Vagina (tissue), 2 donors: Measurements from ENCODE around the gene DDIAS.

ENCODE experiments used
- POLR2A ChIP-seq, 2 donors: fragments of 450-650 bp; IDR thresholded peaks; one replicate each; pipeline ENCODE4 v1.6.1; 2017; ENCODE audit warnings: antibody characterized with exemption in 2 of 2, mild to moderate bottlenecking in 2 of 2, moderate library complexity in 2 of 2
- POLR2AphosphoS5 ChIP-seq, 2 donors: sonication (generic); formaldehyde crosslinking; IDR thresholded peaks; one replicate each; pipeline ENCODE4 v1.9.0; 2017; ENCODE audit warnings: antibody characterized with exemption in 2 of 2, mild to moderate bottlenecking in 2 of 2, low read depth in 1 of 2; ENCODE audit not compliant: insufficient read depth in 1 of 2
- TF ChIP-seq, protein P1 (sequence below), 3 experiments: fragments of 450-650 bp in 2 of 3; fragments of 200-600 bp in 1 of 3; sonication (generic) in 1 of 3; IDR thresholded peaks; one replicate each; pipeline ENCODE4 v1.5.1; 2017 to 2019; ENCODE audit warnings: antibody characterized with exemption in 3 of 3, mild to moderate bottlenecking in 2 of 3, moderate library complexity in 2 of 3

DNA sequence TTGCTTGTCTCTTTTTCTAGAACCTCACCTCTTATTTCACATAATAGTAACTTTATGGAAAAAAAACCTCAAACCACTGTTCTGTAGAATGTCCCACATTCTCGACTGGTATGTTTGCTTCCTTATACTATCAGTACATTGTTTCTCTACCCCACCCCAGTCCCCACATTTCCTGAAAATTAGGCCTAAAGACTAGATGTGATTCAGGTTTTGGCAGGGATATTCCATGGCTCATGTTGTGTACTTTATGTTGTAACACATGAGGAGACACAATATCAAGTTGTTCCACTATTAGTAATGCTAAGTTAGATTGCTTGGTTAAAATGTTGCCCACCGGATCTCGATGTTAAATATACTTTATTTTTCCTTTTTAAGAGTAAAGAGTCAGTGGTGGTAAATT lies 34.7 kb downstream of the DDIAS start:
- TF ChIP-seq, protein P1, sequence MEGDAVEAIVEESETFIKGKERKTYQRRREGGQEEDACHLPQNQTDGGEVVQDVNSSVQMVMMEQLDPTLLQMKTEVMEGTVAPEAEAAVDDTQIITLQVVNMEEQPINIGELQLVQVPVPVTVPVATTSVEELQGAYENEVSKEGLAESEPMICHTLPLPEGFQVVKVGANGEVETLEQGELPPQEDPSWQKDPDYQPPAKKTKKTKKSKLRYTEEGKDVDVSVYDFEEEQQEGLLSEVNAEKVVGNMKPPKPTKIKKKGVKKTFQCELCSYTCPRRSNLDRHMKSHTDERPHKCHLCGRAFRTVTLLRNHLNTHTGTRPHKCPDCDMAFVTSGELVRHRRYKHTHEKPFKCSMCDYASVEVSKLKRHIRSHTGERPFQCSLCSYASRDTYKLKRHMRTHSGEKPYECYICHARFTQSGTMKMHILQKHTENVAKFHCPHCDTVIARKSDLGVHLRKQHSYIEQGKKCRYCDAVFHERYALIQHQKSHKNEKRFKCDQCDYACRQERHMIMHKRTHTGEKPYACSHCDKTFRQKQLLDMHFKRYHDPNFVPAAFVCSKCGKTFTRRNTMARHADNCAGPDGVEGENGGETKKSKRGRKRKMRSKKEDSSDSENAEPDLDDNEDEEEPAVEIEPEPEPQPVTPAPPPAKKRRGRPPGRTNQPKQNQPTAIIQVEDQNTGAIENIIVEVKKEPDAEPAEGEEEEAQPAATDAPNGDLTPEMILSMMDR (IDR thresholded peaks at IDR 0.05) = no peak
- no peak for TF ChIP-seq POLR2A (IDR thresholded peaks at IDR 0.05)
- TF ChIP-seq POLR2AphosphoS5 (IDR thresholded peaks at IDR 0.05; ENCODE audit: insufficient read depth in 1 of 2, low read depth in 1 of 2) = no peak
